Measurements from ENCODE around the gene MTFR2. TPM values are rescaled to one million over a fixed set of nuclear protein-coding genes. Genes with fewer than 3 reads are reported as not detected.

The MTFR2 gene
- polyA plus RNA-seq, 1 donor (not counting 4 experiments of a cell fraction or from before 2014, with no cell fraction given): 12.0 TPM

- Histone ChIP-seq H3K4me2 (ENCODE audit: control insufficient read depth, extremely low read depth, insufficient read depth, low read depth, low read length) (no peak overlapping the region), H3K4me3 (ENCODE audit: control insufficient read depth in 2 of 3, extremely low read depth in 1 of 3, insufficient read depth in 2 of 3, low read depth in 1 of 3, low read length in 3 of 3) (no peak overlapping the region), H4K20me1 (ENCODE audit: control insufficient read depth, extremely low read depth, insufficient read depth, low read length) (no peaks in the 10 kb centered on the region), H3K4me1 (ENCODE audit: control insufficient read depth, extremely low read depth, insufficient read depth, low read length) (no peaks in the 10 kb centered on the region), H3K79me2 (ENCODE audit: control insufficient read depth, insufficient read depth, low read length) (no peaks in the 10 kb centered on the region), H3K27ac (ENCODE audit: control insufficient read depth, insufficient read depth, low read length) (no peak overlapping the region), H3K36me3 (ENCODE audit: control insufficient read depth in 2 of 2, extremely low read depth in 1 of 2, insufficient read depth in 2 of 2, low read length in 2 of 2) (no peaks in the 10 kb centered on the region), H3K9me3 (ENCODE audit: control insufficient read depth, low read depth, low read length) (no peaks in the 10 kb centered on the region), H3K27me3 (ENCODE audit: control insufficient read depth, extremely low read depth, insufficient read depth, low read length) (no peaks in the 10 kb centered on the region), H2AFZ (ENCODE audit: control insufficient read depth, low read length) (no peak overlapping the region), H3K9me1 (ENCODE audit: control insufficient read depth, extremely low read depth, insufficient read depth, low read length) (no peaks in the 10 kb centered on the region), H3K9ac (ENCODE audit: control insufficient read depth, extremely low read depth, insufficient read depth, low read length) (no peak overlapping the region)
- no peak for DNase-seq (ENCODE audit: low read depth, low spot score)
- FAIRE-seq: no peak
- TF ChIP-seq EZH2 (IDR thresholded peaks at IDR 0.05; ENCODE audit: low read length) (no peak), CTCF (optimal IDR thresholded peaks at IDR 0.05 in 1 of 3, IDR thresholded peaks at IDR 0.05 in 1 of 3, conservative IDR thresholded peaks at IDR 0.05 in 1 of 3; ENCODE audit: extremely low read depth in 1 of 3, insufficient read depth in 2 of 3, low read length in 3 of 3) (no peak)
- dilution Hi-C loops (cut with MboI; ENCODE audit: extremely low pct_ligation_motif_present, low sequenced_read_pairs): no loop called here
Observed at GRCh38 chr6:136213012-136213539, 37.0 kb downstream of the MTFR2 start.

GRCh38 chr6:136212608-136213007 is 37.5 kb downstream of the MTFR2 start:
- no peaks in the 10 kb centered on the region for H3K4me1 ChIP-seq (ENCODE audit: control insufficient read depth, extremely low read depth, insufficient read depth, low read length)
- H3K27ac ChIP-seq (ENCODE audit: control insufficient read depth, insufficient read depth, low read length): no peak overlapping the region
- no peaks in the 10 kb centered on the region for H4K20me1 ChIP-seq (ENCODE audit: control insufficient read depth, extremely low read depth, insufficient read depth, low read length)
- no peaks in the 10 kb centered on the region for H3K79me2 ChIP-seq (ENCODE audit: control insufficient read depth, insufficient read depth, low read length)
- H3K9me1 ChIP-seq (ENCODE audit: control insufficient read depth, extremely low read depth, insufficient read depth, low read length): no peaks in the 10 kb centered on the region
- H3K27me3 ChIP-seq (ENCODE audit: control insufficient read depth, extremely low read depth, insufficient read depth, low read length): no peaks in the 10 kb centered on the region
- no peaks in the 10 kb centered on the region for H3K9me3 ChIP-seq (ENCODE audit: control insufficient read depth, low read depth, low read length)
- no peak for DNase-seq (ENCODE audit: low read depth, low spot score)
- H3K9ac ChIP-seq (ENCODE audit: control insufficient read depth, extremely low read depth, insufficient read depth, low read length): no peak overlapping the region
- no peak overlapping the region for H2AFZ ChIP-seq (ENCODE audit: control insufficient read depth, low read length)
- FAIRE-seq: no peak
- TF ChIP-seq CTCF (optimal IDR thresholded peaks at IDR 0.05 in 1 of 3, IDR thresholded peaks at IDR 0.05 in 1 of 3, conservative IDR thresholded peaks at IDR 0.05 in 1 of 3; ENCODE audit: extremely low read depth in 1 of 3, insufficient read depth in 2 of 3, low read length in 3 of 3): no peak
- H3K4me3 ChIP-seq (ENCODE audit: control insufficient read depth in 2 of 3, extremely low read depth in 1 of 3, insufficient read depth in 2 of 3, low read depth in 1 of 3, low read length in 3 of 3): no peak overlapping the region
- dilution Hi-C loops (cut with MboI; ENCODE audit: extremely low pct_ligation_motif_present, low sequenced_read_pairs): no loop called here
- H3K4me2 ChIP-seq (ENCODE audit: control insufficient read depth, extremely low read depth, insufficient read depth, low read depth, low read length): no peak overlapping the region
- no peaks in the 10 kb centered on the region for H3K36me3 ChIP-seq (ENCODE audit: control insufficient read depth in 2 of 2, extremely low read depth in 1 of 2, insufficient read depth in 2 of 2, low read length in 2 of 2)

All from keratinocyte (primary cell).